ENCODE results near the gene SRRM2.

Gene SRRM2

GRCh38 chr16:2809149-2809760 is 56.8 kb downstream of the SRRM2 start:
- Histone ChIP-seq H3F3A (ENCODE audit: low read depth) (no peaks in the 10 kb centered on the region), H3K4me2 (ENCODE audit: low read depth, low read length, poor library complexity, severe bottlenecking) (no peak overlapping the region), H2AFZ (ENCODE audit: low read length) (no peak overlapping the region), H3K4me3 (ENCODE audit: low read length, poor library complexity, severe bottlenecking) (no peak overlapping the region), H3K27me3 (ENCODE audit: insufficient read depth, low read length, poor library complexity, severe bottlenecking) (no peaks in the 10 kb centered on the region), H3K9me3 (ENCODE audit: insufficient read depth, low read depth, low read length) (no peaks in the 10 kb centered on the region; the same call in 1 of the 2 replicates), H3K9ac (ENCODE audit: low read depth, low read length, poor library complexity, severe bottlenecking) (no peak overlapping the region), H4K20me1 (ENCODE audit: insufficient read depth, low read length, poor library complexity, severe bottlenecking) (no peaks in the 10 kb centered on the region), H3K79me2 (ENCODE audit: insufficient read depth, low read length) (no peaks in the 10 kb centered on the region), H3K4me1 (ENCODE audit: insufficient read depth, low read length, poor library complexity, severe bottlenecking) (no peaks in the 10 kb centered on the region), H3K9me2 (replicated peaks; ENCODE audit: low read depth, low read length) (no peaks in the 10 kb centered on the region), H3K36me3 (ENCODE audit: insufficient read depth, low read length) (no peaks in the 10 kb centered on the region)
- TF ChIP-seq EZH2phosphoT487 (IDR thresholded peaks at IDR 0.05; ENCODE audit: borderline replicate concordance) (no peak), CTCF (conservative IDR thresholded peaks at IDR 0.05; ENCODE audit: low read length) (no peak)

GRCh38 chr16:2810651-2811050 is 58.2 kb downstream of the SRRM2 start:
- Histone ChIP-seq H3K79me2 (ENCODE audit: insufficient read depth, low read length) (no peaks in the 10 kb centered on the region), H3K36me3 (ENCODE audit: insufficient read depth, low read length) (no peaks in the 10 kb centered on the region), H3K9ac (ENCODE audit: low read depth, low read length, poor library complexity, severe bottlenecking) (no peak overlapping the region), H3K4me3 (ENCODE audit: low read length, poor library complexity, severe bottlenecking) (no peak overlapping the region), H2AFZ (ENCODE audit: low read length) (no peak overlapping the region), H3F3A (ENCODE audit: low read depth) (no peaks in the 10 kb centered on the region), H3K9me3 (ENCODE audit: insufficient read depth, low read depth, low read length) (no peaks in the 10 kb centered on the region), H3K4me1 (ENCODE audit: insufficient read depth, low read length, poor library complexity, severe bottlenecking) (no peaks in the 10 kb centered on the region), H3K9me2 (replicated peaks; ENCODE audit: low read depth, low read length) (no peaks in the 10 kb centered on the region), H4K20me1 (ENCODE audit: insufficient read depth, low read length, poor library complexity, severe bottlenecking) (no peaks in the 10 kb centered on the region), H3K27me3 (ENCODE audit: insufficient read depth, low read length, poor library complexity, severe bottlenecking) (no peaks in the 10 kb centered on the region), H3K4me2 (ENCODE audit: low read depth, low read length, poor library complexity, severe bottlenecking) (no peak overlapping the region)
- no peak for TF ChIP-seq CTCF (conservative IDR thresholded peaks at IDR 0.05; ENCODE audit: low read length)
- no peak for TF ChIP-seq EZH2phosphoT487 (IDR thresholded peaks at IDR 0.05; ENCODE audit: borderline replicate concordance)

GRCh38 chr16:2811703-2812471 is 59.4 kb downstream of the SRRM2 start:
- Histone ChIP-seq H3K4me3 (ENCODE audit: low read length, poor library complexity, severe bottlenecking) (no peak overlapping the region), H3K4me1 (ENCODE audit: insufficient read depth, low read length, poor library complexity, severe bottlenecking) (no peaks in the 10 kb centered on the region), H3K9me3 (ENCODE audit: insufficient read depth, low read depth, low read length) (no peaks in the 10 kb centered on the region), H3K9me2 (replicated peaks; ENCODE audit: low read depth, low read length) (no peaks in the 10 kb centered on the region), H3K79me2 (ENCODE audit: insufficient read depth, low read length) (no peaks in the 10 kb centered on the region), H3K27me3 (ENCODE audit: insufficient read depth, low read length, poor library complexity, severe bottlenecking) (no peaks in the 10 kb centered on the region), H3K36me3 (ENCODE audit: insufficient read depth, low read length) (no peaks in the 10 kb centered on the region), H2AFZ (ENCODE audit: low read length) (no peak overlapping the region), H4K20me1 (ENCODE audit: insufficient read depth, low read length, poor library complexity, severe bottlenecking) (no peaks in the 10 kb centered on the region), H3F3A (ENCODE audit: low read depth) (no peaks in the 10 kb centered on the region), H3K4me2 (ENCODE audit: low read depth, low read length, poor library complexity, severe bottlenecking) (no peak overlapping the region), H3K9ac (ENCODE audit: low read depth, low read length, poor library complexity, severe bottlenecking) (no peak overlapping the region)
- no peak for TF ChIP-seq CTCF (conservative IDR thresholded peaks at IDR 0.05; ENCODE audit: low read length)
- no peak for TF ChIP-seq EZH2phosphoT487 (IDR thresholded peaks at IDR 0.05; ENCODE audit: borderline replicate concordance)
